IMR-90 (cell line): ENCODE data around the gene PARP1. TPM values are rescaled to one million over a fixed set of nuclear protein-coding genes. Genes with fewer than 3 reads are reported as not detected.

ENCODE experiments used
- ATAC-seq: fragments of 200-7000 bp; cut with Tn5 transposase; 2 replicates; pipeline ENCODE4 v1.9.1; 2020; ENCODE audit warnings: low read depth, mild to moderate bottlenecking, moderate library complexity
- BruUV-seq: library from RNA; stranded (reverse); fragments of 400-500 nt; replicated peaks from 2 replicates; lab custom pipeline; 2021; lab: Mats Ljungman, UMichigan
- CTCF ChIA-PET: fragments of 300-600 bp; formaldehyde crosslinking; extraction: SDS; loops from one replicate; lab custom pipeline; 2021; ENCODE audit warnings: antibody characterized with exemption; lab: Yijun Ruan, JAX
- POLR2A ChIA-PET: fragments of 300-600 bp; sonication (Branson Sonifier 250); formaldehyde crosslinking; loops from one replicate; lab custom pipeline; 2022; ENCODE audit warnings: antibody characterized with exemption; ENCODE audit not compliant: unreplicated experiment; lab: Charles Lee
- DNase-seq: peaks from one replicate; pipeline ENCODE4 v3.0.0; 2013
- H2AFZ ChIP-seq: replicated peaks from 2 replicates; pipeline ENCODE3; 2013; ENCODE audit warnings: low read length, mild to moderate bottlenecking; ENCODE audit not compliant: poor library complexity
- H2AK5ac ChIP-seq: 2 replicates; pipeline ENCODE4 v1.6.1; 2013; ENCODE audit warnings: low read depth, low read length, inconsistent platforms
- H2AK9ac ChIP-seq: replicated peaks from 2 replicates; pipeline ENCODE3; 2013; ENCODE audit warnings: mild to moderate bottlenecking, low read depth, low read length, moderate library complexity; ENCODE audit not compliant: poor library complexity
- H2BK120ac ChIP-seq: 2 replicates; pipeline ENCODE4 v1.6.1; 2013; ENCODE audit warnings: low read depth, low read length, inconsistent platforms
- H2BK15ac ChIP-seq: 3 replicates; pipeline ENCODE4 v1.6.1; 2013; ENCODE audit warnings: low read depth, low read length, inconsistent platforms
- H2BK20ac ChIP-seq: 2 replicates; pipeline ENCODE4 v1.6.1; 2013; ENCODE audit warnings: low read depth, mild to moderate bottlenecking, inconsistent platforms, low read length, moderate library complexity
- H2BK5ac ChIP-seq: 2 replicates; pipeline ENCODE4 v1.6.1; 2013; ENCODE audit warnings: mild to moderate bottlenecking, low read depth, low read length, inconsistent platforms; ENCODE audit not compliant: poor library complexity, severe bottlenecking
- H3K14ac ChIP-seq: replicated peaks from 2 replicates; pipeline ENCODE4 v1.6.1; 2013; ENCODE audit warnings: low read depth, low read length, inconsistent platforms
- H3K18ac ChIP-seq: 2 replicates; pipeline ENCODE4 v1.6.1; 2013; ENCODE audit warnings: low read depth, low read length, control low read depth
- H3K23ac ChIP-seq: 2 replicates; pipeline ENCODE4 v1.6.1; 2013; ENCODE audit warnings: low read depth, low read length, inconsistent platforms
- H3K27ac ChIP-seq: 2 replicates; pipeline ENCODE4 v1.5.1; 2013; ENCODE audit warnings: mild to moderate bottlenecking, control low read depth, low read length; ENCODE audit not compliant: insufficient read depth
- H3K27me3 ChIP-seq: 2 replicates; pipeline ENCODE4 v1.6.1; 2013; ENCODE audit warnings: low read length; ENCODE audit not compliant: control insufficient read depth, insufficient read depth
- H3K36me3 ChIP-seq: 2 replicates; pipeline ENCODE4 v1.6.1; 2013; ENCODE audit warnings: low read length, mixed read lengths; ENCODE audit not compliant: control insufficient read depth, insufficient read depth
- H3K4ac ChIP-seq: 2 replicates; pipeline ENCODE4 v1.6.1; 2013; ENCODE audit warnings: low read depth, low read length, inconsistent platforms
- H3K4me1 ChIP-seq: 2 replicates; pipeline ENCODE4 v1.6.1; 2013; ENCODE audit warnings: low read length, mixed read lengths; ENCODE audit not compliant: control insufficient read depth, insufficient read depth
- H3K4me2 ChIP-seq: 2 replicates; pipeline ENCODE4 v1.6.1; 2013; ENCODE audit warnings: low read depth, mild to moderate bottlenecking, control low read depth, low read length, moderate library complexity
- H3K4me3 ChIP-seq: 2 replicates; pipeline ENCODE4 v1.5.1; 2013; ENCODE audit warnings: low read depth, mild to moderate bottlenecking, control low read depth, low read length, moderate library complexity; ENCODE audit not compliant: insufficient read depth
- H3K56ac ChIP-seq: 2 replicates; pipeline ENCODE4 v1.6.1; 2013; ENCODE audit warnings: low read length, inconsistent platforms; ENCODE audit not compliant: insufficient read depth; ENCODE audit errors: extremely low read depth
- H3K79me1 ChIP-seq, 2 experiments: 2 replicates each; pipeline ENCODE4 v1.6.1; 2013; ENCODE audit warnings: low read length in 2 of 2, inconsistent platforms in 1 of 2, low read depth in 1 of 2
- H3K9ac ChIP-seq: 2 replicates; pipeline ENCODE4 v1.6.1; 2013; ENCODE audit warnings: low read depth, low read length, control low read depth
- H3K9me1 ChIP-seq: 2 replicates; pipeline ENCODE4 v1.6.1; 2013; ENCODE audit warnings: low read length, inconsistent platforms; ENCODE audit not compliant: insufficient read depth
- H3K9me3 ChIP-seq: 2 replicates; pipeline ENCODE4 v1.6.1; 2013; ENCODE audit warnings: low read length; ENCODE audit not compliant: control insufficient read depth, insufficient read depth
- H4K20me1 ChIP-seq: 2 replicates; pipeline ENCODE4 v1.6.1; 2013; ENCODE audit warnings: low read length, inconsistent platforms; ENCODE audit not compliant: insufficient read depth
- H4K5ac ChIP-seq: 2 replicates; pipeline ENCODE4 v1.6.1; 2013; ENCODE audit warnings: mild to moderate bottlenecking, low read depth, low read length, control low read depth
- H4K8ac ChIP-seq, 2 experiments: 2 replicates each; pipeline ENCODE4 v1.6.1; 2013; ENCODE audit warnings: low read depth in 2 of 2, low read length in 2 of 2, control low read depth in 1 of 2, inconsistent platforms in 1 of 2
- H4K91ac ChIP-seq: 2 replicates; pipeline ENCODE4 v1.6.1; 2013; ENCODE audit warnings: low read depth, low read length, inconsistent platforms; ENCODE audit not compliant: insufficient read depth
- CTCF ChIP-seq: conservative IDR thresholded peaks from 2 replicates; pipeline ENCODE4 v1.5.1; 2012; ENCODE audit warnings: mild to moderate bottlenecking, low read depth, low read length, improper control_type of control experiment
- SMC3 ChIP-seq: fragments of 150-350 bp; IDR thresholded peaks from 2 replicates; pipeline ENCODE4 v1.6.1; 2016; ENCODE audit warnings: low read depth, mild to moderate bottlenecking, antibody characterized with exemption, low read length, moderate library complexity
- WGBS, 2 experiments: methylation state at CpG; one replicate each; pipeline versions ENCODE4 v1.1.5 to v1.1.7; 2013; ENCODE audit warnings: missing lambda C conversion rate in 2 of 2; ENCODE audit not compliant: insufficient read length in 1 of 2; ENCODE audit errors: extremely low coverage in 2 of 2; 5-methylcytosine and 5-hydroxymethylcytosine counted together
- dilution Hi-C: fragments of 300-500 bp; cut with HindIII; formaldehyde crosslinking; loops from one replicate; pipeline ENCODE4 v1.14.3; 2018; ENCODE audit warnings: low sequenced_read_pairs; ENCODE audit not compliant: unreplicated experiment
- in situ Hi-C: fragments of 300-500 bp; cut with MboI; formaldehyde crosslinking; loops from 3 replicates; pipeline ENCODE4 v1.14.3; 2019; ENCODE audit warnings: low sequenced_read_pairs, inconsistent platforms, mixed read lengths
- intact Hi-C: fragments of 100-400 bp; cut with micrococcal nuclease; formaldehyde crosslinking; loops from 2 replicates; pipeline ENCODE4 v1.10.0; 2022
- polyA plus RNA-seq, 3 experiments: library from polyadenylated mRNA; depleted of rRNA; stranded (reverse); fragments of >200 nt; gene quantifications; 2 replicates each; pipeline ENCODE4 v1.2.3, GENCODE V29; 2012; ENCODE audit warnings: low replicate concordance in 1 of 3
- total RNA-seq: library from RNA; depleted of rRNA; stranded (reverse); fragments of >200 nt; gene quantifications from 2 replicates; pipeline ENCODE4 v1.2.3, GENCODE V29; 2012

PARP1 gene
- total and polyA plus RNA-seq, 2 of the 4 experiments (the other 2 are of a cell fraction), result 86.5 to 105 TPM

GRCh38 chr1:226438007-226438406 lies 30.1 kb upstream of the PARP1 start:
- no peak overlapping the region for H2AK5ac ChIP-seq
- no peak overlapping the region for H3K4ac ChIP-seq
- no peak overlapping the region for H2AFZ ChIP-seq
- H3K18ac ChIP-seq, result no peak overlapping the region
- CTCF ChIA-PET, result no interaction called here
- H3K9ac ChIP-seq, result no peak overlapping the region
- H3K79me1 ChIP-seq, result no peaks in the 10 kb centered on the region
- H3K14ac ChIP-seq, result no peak overlapping the region
- POLR2A ChIA-PET, result no interaction called here
- H2BK5ac ChIP-seq, result no peak overlapping the region
- no peak overlapping the region for H4K5ac ChIP-seq
- H3K9me1 ChIP-seq, result no peaks in the 10 kb centered on the region
- H3K4me2 ChIP-seq, result no peak overlapping the region
- no peaks in the 10 kb centered on the region for H3K9me3 ChIP-seq
- no peak overlapping the region for H2BK15ac ChIP-seq
- no peak overlapping the region for H3K56ac ChIP-seq
- no peaks in the 10 kb centered on the region for H4K20me1 ChIP-seq
- no peak for TF ChIP-seq SMC3
- TF ChIP-seq CTCF, result 0 out of 2 replicates have a peak, but pooled peaks have one; percentile 10
- in situ Hi-C loops, result no loop called here
- no peaks in the 10 kb centered on the region for H3K4me1 ChIP-seq
- no peaks in the 10 kb centered on the region for H3K36me3 ChIP-seq
- H2BK20ac ChIP-seq, result no peak overlapping the region
- H4K91ac ChIP-seq, result no peak overlapping the region
- H2BK120ac ChIP-seq, result no peak overlapping the region
- no CpG with 5 or more reads among the region's 2 CpGs for WGBS, 2 experiments
- no peak overlapping the region for H3K23ac ChIP-seq
- ATAC-seq, result no peak
- no peak overlapping the region for H3K27ac ChIP-seq
- H4K8ac ChIP-seq, result no peak overlapping the region
- H2AK9ac ChIP-seq, result no peak overlapping the region
- intact Hi-C loops, result no loop called here
- BruUV-seq, result no TSS peak
- dilution Hi-C loops, result no loop called here
- no peak overlapping the region for H3K4me3 ChIP-seq
- DNase-seq, result no peak
- peaks cover 14% of the 10 kb centered on the region; the same call in 1 of the 2 replicates for H3K27me3 ChIP-seq
